Heart right ventricle (tissue), 16 donors: ENCODE data around the gene NFYC. TPM values are rescaled to one million over a fixed set of nuclear protein-coding genes. Genes with fewer than 3 reads are reported as not detected.

ENCODE experiments used
- ATAC-seq, 8 donors: fragments of 200-7000 bp; cut with Tn5 transposase; one replicate each; pipeline ENCODE4 v1.9.1; 2020; ENCODE audit warnings: mild to moderate bottlenecking in 8 of 8, moderate library complexity in 8 of 8, moderate number of reproducible peaks in 1 of 8
- DNase-seq, 2 donors: peaks; one replicate each; pipeline ENCODE4 v3.0.0-alpha.2; 2020
- H3K27ac ChIP-seq, 10 donors: fragments of 200-600 bp; sonication (generic) in 2 of 10; one replicate each; pipeline versions ENCODE4 v1.5.0 to v1.8.0; 2020 to 2022; ENCODE audit warnings: mild to moderate bottlenecking in 3 of 10
- H3K27me3 ChIP-seq, 7 donors: fragments of 200-600 bp; one replicate each; pipeline ENCODE4 v1.8.0; 2021 to 2022; ENCODE audit warnings: mild to moderate bottlenecking in 2 of 7
- H3K36me3 ChIP-seq, 9 donors: fragments of 200-600 bp; sonication (generic) in 1 of 9; one replicate each; pipeline versions ENCODE4 v1.5.0 to v1.8.0; 2020 to 2022; ENCODE audit warnings: mild to moderate bottlenecking in 2 of 9
- H3K4me1 ChIP-seq, 9 donors: fragments of 200-600 bp; sonication (generic) in 1 of 9; one replicate each; pipeline versions ENCODE4 v1.5.0 to v1.8.0; 2020 to 2022; ENCODE audit warnings: mild to moderate bottlenecking in 4 of 9
- H3K4me3 ChIP-seq, 10 donors: fragments of 200-600 bp; sonication (generic) in 2 of 10; one replicate each; pipeline versions ENCODE4 v1.5.0 to v1.8.0; 2020 to 2022; ENCODE audit warnings: mild to moderate bottlenecking in 7 of 10, moderate library complexity in 2 of 10
- H3K9me3 ChIP-seq, 11 donors: fragments of 200-600 bp in 10 of 11; sonication (generic) in 2 of 11; one replicate each; pipeline versions ENCODE4 v1.5.0 to v1.8.0; 2013 to 2022; ENCODE audit warnings: mild to moderate bottlenecking in 2 of 11, control low read depth in 1 of 11, moderate library complexity in 1 of 11
- CTCF ChIP-seq, 9 donors: fragments of 200-600 bp; sonication (generic) in 2 of 9; IDR thresholded peaks; one replicate each; pipeline versions ENCODE4 v1.5.0 to v1.8.0; 2021 to 2022; ENCODE audit warnings: antibody characterized with exemption in 9 of 9, mild to moderate bottlenecking in 5 of 9, moderate library complexity in 1 of 9
- WGBS, 2 donors: extraction: QIAGEN DNeasy Blood & Tissue Kit; methylation state at CpG; one replicate each; pipeline ENCODE4 v1.1.7; 2013; ENCODE audit warnings: inconsistent platforms in 1 of 2; 5-methylcytosine and 5-hydroxymethylcytosine counted together
- intact Hi-C, 10 donors: fragments of 100-400 bp; cut with DNase I; formaldehyde crosslinking; loops; one replicate each; pipeline versions ENCODE4 v1.11.1 to v1.14.2; 2022
- polyA plus RNA-seq, 2 donors: library from polyadenylated mRNA; stranded (reverse); fragments of 200-250 nt; gene quantifications; one replicate each; pipeline ENCODE4 v1.2.3, GENCODE V29; 2013
- total RNA-seq, 10 donors: library from RNA; stranded (reverse); fragmentation: NEBNext Ultra II Directional in 3 of 10; extraction: Animal tissue kit (Norgen Biotek cat#: 25700) in 3 of 10; gene quantifications; one replicate each; pipeline versions ENCODE4 v1.2.1 to v1.2.4, GENCODE V29; 2021 to 2023
- donor health status: Arrhythmogenic right ventricular cardiomyopathy.
- donor health status: ischemic (EF 13 %, LVEDD 7.1; RV severe dilation, severe dysfunction).
- donor health status: healthy with polysubstance abuse.
- donor health status: DM: no; HTN: yes; CAD: no.
- donor health status: DM: no; HTN: no; CAD: no.
- donor health status: ischemic (EF 25% LVEDD 6.9; RV normal size, moderate dysfunction).
- donor health status: ischemic (EF 25% LVEDD 5.7; RV mildly dilated, moderate dysfunction).
- donor health status: healthy.
- donor health status: DM: yes; HTN: yes; CAD: no.
- donor health status: Ischemic cardiomyopathy.
- donor health status: ischemic (EF 35%, LVEDD 5.7; RV mildly dilated, moderate dysfunction).
- donor health status: nonischemic (EF 11% LVEDD 7.7; RV severe dilation, severe dysfunction).
- donor health status: DM: yes; HTN: yes; CAD: no.
- donor health status: PGD.
- donor health status: ischemic (EF 29% LVEDD 5.4; RV normal size, mild dysfunction).
- donor health status: nonischemic (EF 23%, LVEDD 6.1; RV moderate dilation, normal function).

NFYC gene
- total and polyA plus RNA-seq, 12 donors, result 49.9 to 84.7 (median 71.7) TPM

DNA sequence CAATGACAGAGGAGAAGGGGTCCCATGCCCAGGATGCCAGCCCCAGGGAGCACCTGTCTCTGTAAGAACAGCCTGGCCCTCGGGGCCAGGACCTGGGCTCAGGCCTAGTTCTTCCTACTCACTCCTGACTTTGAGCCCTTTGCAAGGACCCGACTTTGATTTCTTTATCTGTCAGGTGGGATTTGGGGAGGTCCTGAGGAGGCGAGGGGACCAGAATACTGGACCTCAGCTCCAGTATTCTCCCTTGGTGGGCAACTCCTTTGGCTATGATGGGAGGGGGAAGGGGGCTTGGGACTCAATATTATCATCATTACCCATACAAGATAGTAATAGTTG lies 110.2 kb downstream of the NFYC start:
- no peaks in the 10 kb centered on the region for H3K27me3 ChIP-seq
- intact Hi-C loops, result no loop called here
- H3K4me1 ChIP-seq, result peaks cover 11 to 60% (median 42%) of the 10 kb centered on the region in 9 donors
- no peaks in the 10 kb centered on the region for H3K36me3 ChIP-seq
- H3K9me3 ChIP-seq, result no peaks in the 10 kb centered on the region
- no peak for TF ChIP-seq CTCF (IDR thresholded peaks at IDR 0.05)
- WGBS, 2 donors, result 77 to 82% methylated on average over 3 of the region's 3 CpGs
- peak overlapping the region in 8 of 10 donors; percentile 10 to 58 (median 47) for H3K4me3 ChIP-seq
- peak overlapping the region in 9 of 10 donors; percentile 45 to 84 (median 72) for H3K27ac ChIP-seq
- DNase-seq (no peak), ATAC-seq (no peak)

- Histone ChIP-seq H3K27me3 (no peaks in the 10 kb centered on the region), H3K4me3 (peak overlapping the region in 9 of 10 donors; percentile 10 to 58 (median 45)), H3K4me1 (peaks cover 11 to 62% (median 43%) of the 10 kb centered on the region in 9 donors), H3K9me3 (no peaks in the 10 kb centered on the region), H3K27ac (peak overlapping the region in 9 of 10 donors; percentile 45 to 84 (median 72)), H3K36me3 (no peaks in the 10 kb centered on the region)
- ATAC-seq, result peak; percentile 85 to 93 (median 89)
- peak; percentile 88 for DNase-seq
- no peak for TF ChIP-seq CTCF (IDR thresholded peaks at IDR 0.05)
- intact Hi-C loops, result no loop called here
- 6% methylated on average over 48 to 56 of the region's 56 CpGs for WGBS, 2 donors
Measured at GRCh38 chr1:40802078-40802741, 110.7 kb downstream of the NFYC start.

DNA sequence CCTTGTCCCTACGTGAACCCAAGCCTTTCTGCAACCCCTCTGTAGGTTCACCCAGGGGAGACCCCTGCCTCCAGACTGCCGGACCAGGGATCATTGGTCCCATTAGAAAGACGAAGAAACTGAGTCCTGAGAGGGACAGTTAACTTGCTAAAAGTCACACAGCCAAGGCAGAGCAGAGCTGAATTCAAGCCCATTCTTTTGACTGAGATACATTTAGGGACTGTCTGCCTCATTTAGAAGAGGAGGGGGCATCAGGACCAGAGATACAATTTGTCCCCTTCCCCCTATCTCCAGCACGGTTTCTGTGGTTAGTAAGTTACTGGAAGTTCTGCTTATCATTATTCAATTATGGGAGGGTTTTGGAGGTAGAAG lies 111.2 kb downstream of the NFYC start:
- Histone ChIP-seq H3K27ac (peak overlapping the region in 9 of 10 donors; percentile 45 to 84 (median 72)), H3K36me3 (no peaks in the 10 kb centered on the region), H3K4me3 (peak overlapping the region in 8 of 10 donors; percentile 10 to 58 (median 47)), H3K27me3 (no peaks in the 10 kb centered on the region), H3K4me1 (peaks cover 15 to 62% (median 43%) of the 10 kb centered on the region in 9 donors), H3K9me3 (no peaks in the 10 kb centered on the region)
- no peak for DNase-seq
- no peak for TF ChIP-seq CTCF (IDR thresholded peaks at IDR 0.05)
- no peak for ATAC-seq
- WGBS, 2 donors, result 53 to 61% methylated on average over 4 of the region's 4 CpGs
- intact Hi-C loops, result no loop called here

GRCh38 chr1:40803447-40803846 lies 111.9 kb downstream of the NFYC start:
- Histone ChIP-seq H3K4me1 (peaks cover 18 to 65% (median 48%) of the 10 kb centered on the region in 9 donors), H3K4me3 (no peak overlapping the region), H3K27ac (peak overlapping the region in 6 of 10 donors; percentile 45 to 84 (median 74)), H3K9me3 (no peaks in the 10 kb centered on the region), H3K36me3 (no peaks in the 10 kb centered on the region), H3K27me3 (no peaks in the 10 kb centered on the region)
- ATAC-seq (no peak), DNase-seq (no peak)
- TF ChIP-seq CTCF (IDR thresholded peaks at IDR 0.05), result no peak
- WGBS, 2 donors, result 92 to 100% methylated on average over 3 of the region's 3 CpGs
- intact Hi-C loops, result no loop called here
